Effector memory CD4-positive, alpha-beta T cell (primary cell): ENCODE data around the gene GRID2IP.
"Not testable (repeated sequence)": the region's sequence is repeated elsewhere in the genome, so short reads cannot be mapped to it uniquely, and the experiment has no call there.

Source experiments
- DNase-seq, 3 donors: peaks; one replicate each; pipeline ENCODE4 v3.0.0-alpha.2; 2020
- H3K27ac ChIP-seq: 2 replicates; pipeline ENCODE4 v1.7.0; 2013; ENCODE audit warnings: mild to moderate bottlenecking, low read length, moderate library complexity; ENCODE audit not compliant: insufficient read depth, poor library complexity, severe bottlenecking
- H3K27me3 ChIP-seq: replicated peaks from 2 replicates; pipeline ENCODE4 v1.7.0; 2013; ENCODE audit warnings: mild to moderate bottlenecking, low read length; ENCODE audit not compliant: insufficient read depth, control insufficient read depth, poor library complexity, severe bottlenecking
- H3K36me3 ChIP-seq: 2 replicates; pipeline ENCODE4 v1.7.0; 2013; ENCODE audit warnings: mild to moderate bottlenecking, low read length, moderate library complexity; ENCODE audit not compliant: control insufficient read depth, insufficient read depth
- H3K4me1 ChIP-seq: 2 replicates; pipeline ENCODE4 v1.7.0; 2013; ENCODE audit warnings: low read length, mild to moderate bottlenecking; ENCODE audit not compliant: control insufficient read depth, insufficient read depth, poor library complexity, severe bottlenecking
- H3K4me3 ChIP-seq: 2 replicates; pipeline ENCODE4 v1.7.0; 2013; ENCODE audit warnings: low read length, low read depth, mild to moderate bottlenecking; ENCODE audit not compliant: insufficient read depth, poor library complexity, severe bottlenecking
- H3K9me3 ChIP-seq: 2 replicates; pipeline ENCODE4 v1.7.0; 2013; ENCODE audit warnings: mild to moderate bottlenecking, low read length, moderate library complexity; ENCODE audit not compliant: control insufficient read depth
- total RNA-seq, 3 donors: gene quantifications; one replicate each; lab custom pipeline; 2026; lab: John Stamatoyannopoulos, UW

The GRID2IP gene
- 0.35 to 1.3 (median 0.58) reads per million in 3 donors for total RNA-seq

DNA sequence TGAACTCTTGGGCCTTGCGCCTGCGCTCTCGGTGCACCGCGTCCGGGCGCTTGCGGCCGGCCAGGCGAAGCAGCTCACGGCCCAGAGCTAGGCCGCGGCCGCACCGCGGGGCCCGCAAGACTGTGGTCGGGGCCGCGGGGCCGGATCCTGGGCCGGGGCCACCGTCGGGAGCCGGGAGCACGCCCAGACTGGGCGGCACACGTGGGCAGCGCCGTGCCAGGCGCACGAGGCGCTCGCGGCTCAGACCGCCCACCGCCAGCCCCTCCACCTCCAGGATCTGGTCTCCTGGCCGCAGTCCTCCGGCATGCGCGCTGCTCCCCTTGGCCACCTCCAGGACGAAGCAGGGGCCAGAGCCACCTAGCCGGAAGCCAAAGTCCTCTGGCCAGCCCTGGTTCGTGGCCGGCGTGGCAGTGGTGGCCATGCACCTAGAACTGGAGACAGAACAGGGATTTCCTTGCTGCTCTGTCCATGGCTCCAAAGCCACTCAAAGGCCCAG, at the start of gene GRID2IP:
Gene GRID2IP (minus strand): TSS at position 446 of the 496 bp plus-strand sequence. CDS start 25 bp downstream, at position 421.
- H3K27ac ChIP-seq = no peak within 1 kb of the TSS
- no peak within 1 kb of the TSS for H3K4me3 ChIP-seq
- H3K36me3 ChIP-seq = no peaks in the 10 kb centered on the region
- DNase-seq = no peak
- no peaks in the 10 kb centered on the region for H3K9me3 ChIP-seq
- H3K4me1 ChIP-seq = no peaks in the 10 kb centered on the region
- H3K27me3 ChIP-seq = no peaks in the 10 kb centered on the region

GRCh38 chr7:6600093-6600492, 48.8 kb upstream of the GRID2IP start:
- no peaks in the 10 kb centered on the region for H3K9me3 ChIP-seq
- no peak overlapping the region for H3K4me3 ChIP-seq
- H3K36me3 ChIP-seq = peaks cover 76% of the 10 kb centered on the region
- DNase-seq = no peak
- H3K27me3 ChIP-seq = no peaks in the 10 kb centered on the region
- H3K27ac ChIP-seq = no peak overlapping the region
- H3K4me1 ChIP-seq = no peaks in the 10 kb centered on the region

- Histone ChIP-seq H3K4me3 (peak overlapping the region; percentile 89), H3K36me3 (peaks cover 34% of the 10 kb centered on the region), H3K27me3 (no peaks in the 10 kb centered on the region), H3K27ac (peak overlapping the region; percentile 78), H3K4me1 (peaks cover 16% of the 10 kb centered on the region), H3K9me3 (no peaks in the 10 kb centered on the region)
- DNase-seq = no peak
Measured at GRCh38 chr7:6590645-6591110, 39.4 kb upstream of the GRID2IP start.

- DNase-seq = peak; percentile 67 to 73 (median 73)
- Histone ChIP-seq H3K27ac (peak within 1 kb of the TSS; percentile 78), H3K36me3 (peaks cover 28% of the 10 kb centered on the region), H3K27me3 (no peaks in the 10 kb centered on the region), H3K9me3 (no peaks in the 10 kb centered on the region), H3K4me1 (peaks cover 16% of the 10 kb centered on the region), H3K4me3 (peak within 1 kb of the TSS; percentile 89)
Measured at GRCh38 chr7:6589829-6590644, 38.8 kb upstream of the GRID2IP start, which contains the start of gene INTS15. Gene INTS15 (plus strand): TSS chr7:6590021. CDS start chr7:6590284, 263 bp downstream.

- Histone ChIP-seq H3K27me3 (no peaks in the 10 kb centered on the region), H3K36me3 (peaks cover 20% of the 10 kb centered on the region), H3K4me3 (no peak overlapping the region), H3K4me1 (peaks cover 16% of the 10 kb centered on the region), H3K27ac (peak overlapping the region; percentile 78), H3K9me3 (no peaks in the 10 kb centered on the region)
- DNase-seq = no peak
Measured at GRCh38 chr7:6589151-6589828, 38.0 kb upstream of the GRID2IP start.

GRCh38 chr7:6588566-6588965, 37.3 kb upstream of the GRID2IP start:
- DNase-seq = no peak
- no peak overlapping the region for H3K27ac ChIP-seq
- no peaks in the 10 kb centered on the region for H3K9me3 ChIP-seq
- peaks cover 16% of the 10 kb centered on the region for H3K4me1 ChIP-seq
- H3K36me3 ChIP-seq = peaks cover 21% of the 10 kb centered on the region
- no peak overlapping the region for H3K4me3 ChIP-seq
- no peaks in the 10 kb centered on the region for H3K27me3 ChIP-seq

DNA sequence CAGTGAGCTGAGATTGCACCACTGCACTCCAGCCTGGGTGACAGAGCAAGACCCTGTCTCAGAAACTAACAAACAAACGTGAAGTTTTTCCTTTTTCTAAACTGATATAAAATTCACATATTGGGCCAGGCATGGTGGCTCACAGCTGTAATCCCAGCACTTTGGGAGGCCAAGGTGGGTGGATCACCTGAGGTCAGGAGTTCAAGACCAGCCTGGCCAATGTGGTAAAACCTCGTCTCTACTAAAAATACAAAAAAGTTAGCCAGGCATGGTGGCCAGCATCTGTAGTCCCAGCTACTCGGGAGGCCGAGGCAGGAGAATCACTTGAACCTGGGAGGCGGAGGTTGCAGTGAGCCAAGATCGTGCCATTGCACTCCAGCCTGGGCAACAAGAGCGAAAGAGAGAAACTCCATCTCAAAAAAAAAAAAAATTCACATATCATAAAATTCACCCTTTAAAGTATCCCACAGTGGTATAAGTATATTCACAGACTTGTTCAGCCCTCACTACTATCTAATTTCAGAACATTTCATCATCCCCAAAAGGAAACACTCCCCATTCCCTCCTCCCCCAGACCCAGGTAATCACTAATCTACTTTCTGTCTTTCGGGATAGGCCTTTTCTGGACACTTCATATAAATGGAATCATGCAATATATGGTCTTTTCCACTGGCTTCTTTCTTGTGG, 34.6 kb upstream of the GRID2IP start:
- H3K27me3 ChIP-seq, H3K4me3 ChIP-seq, H3K9me3 ChIP-seq, DNase-seq, H3K27ac ChIP-seq: not testable (repeated sequence)
- Histone ChIP-seq H3K36me3 (peaks cover 20% of the 10 kb centered on the region), H3K4me1 (peaks cover 12% of the 10 kb centered on the region)

DNA sequence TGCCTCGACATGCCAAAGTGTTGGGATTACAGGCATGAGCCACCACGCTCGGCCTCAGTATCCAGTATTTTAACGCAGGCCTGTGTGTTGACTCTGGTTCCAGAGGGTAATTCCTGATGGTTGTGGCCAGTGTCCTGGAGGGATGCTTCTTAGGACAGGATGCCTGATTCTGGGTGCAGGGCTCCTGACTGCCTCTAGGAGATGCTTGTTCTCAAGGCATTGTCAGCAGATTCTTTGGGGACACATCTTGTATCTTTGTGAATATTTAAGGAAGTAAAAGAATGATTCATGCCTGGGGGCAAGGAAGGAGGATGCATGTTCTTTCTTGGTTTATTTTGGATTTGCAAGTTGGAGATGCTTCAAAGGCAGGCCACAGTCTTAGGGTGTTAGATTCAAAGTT, 28.2 kb upstream of the GRID2IP start:
- peaks cover 21% of the 10 kb centered on the region for H3K36me3 ChIP-seq
- no peak overlapping the region for H3K4me3 ChIP-seq
- H3K9me3 ChIP-seq = no peaks in the 10 kb centered on the region
- no peaks in the 10 kb centered on the region for H3K27me3 ChIP-seq
- H3K27ac ChIP-seq = no peak overlapping the region
- no peaks in the 10 kb centered on the region for H3K4me1 ChIP-seq
- no peak for DNase-seq

DNA sequence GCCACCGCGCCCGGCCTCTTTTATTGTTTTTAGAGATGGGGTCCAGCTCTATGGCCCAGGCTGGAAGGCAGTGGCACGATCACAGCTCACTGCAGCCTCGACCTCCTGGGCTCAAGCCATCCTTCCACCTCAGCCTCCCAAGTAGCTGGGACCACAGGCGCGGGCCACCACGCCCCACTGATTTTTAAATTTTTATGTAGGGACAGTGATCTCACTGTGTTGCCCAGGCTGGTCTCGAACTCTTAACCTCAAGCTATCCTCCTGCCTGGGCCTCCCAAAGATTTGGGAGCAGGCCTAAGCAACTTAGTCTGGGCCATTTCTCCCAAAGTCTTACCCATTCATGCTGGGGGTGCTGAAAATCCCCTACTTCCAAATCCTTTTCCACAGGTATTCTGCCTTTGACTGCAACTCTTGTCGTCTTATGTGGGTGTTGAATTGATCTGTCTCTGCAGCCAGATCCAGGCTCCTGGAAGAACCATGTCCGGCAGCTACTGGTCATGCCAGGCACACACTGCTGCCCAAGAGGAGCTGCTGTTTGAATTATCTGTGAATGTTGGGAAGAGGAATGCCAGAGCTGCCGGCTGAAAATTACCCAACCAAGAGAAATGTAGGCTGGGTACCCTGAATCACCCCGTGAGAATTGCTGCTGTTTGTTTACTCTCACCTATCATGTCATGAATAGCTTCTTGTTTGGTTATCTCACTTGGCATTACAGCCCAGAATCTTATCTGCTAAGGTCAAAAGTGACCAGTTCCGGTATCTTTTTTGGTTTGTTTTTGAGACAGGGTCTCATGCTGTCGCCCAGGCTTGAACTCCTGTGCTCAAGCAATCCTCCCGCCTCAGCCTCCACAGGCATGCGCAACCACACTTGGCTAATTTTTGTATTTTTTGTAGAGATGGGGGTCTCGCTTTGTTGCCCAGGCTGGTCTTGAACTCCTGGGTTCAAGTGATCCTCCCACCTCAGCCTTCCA, 27.1 kb upstream of the GRID2IP start:
- Histone ChIP-seq H3K9me3 (no peaks in the 10 kb centered on the region), H3K27ac (no peak overlapping the region), H3K4me3 (no peak overlapping the region), H3K27me3 (no peaks in the 10 kb centered on the region), H3K36me3 (peaks cover 14% of the 10 kb centered on the region), H3K4me1 (no peaks in the 10 kb centered on the region)
- DNase-seq = no peak
